GM19238 (cell line): ENCODE results near the gene DAGLB.
"Not testable (repeated sequence)": the region's sequence is repeated elsewhere in the genome, so short reads cannot be mapped to it uniquely, and the experiment has no call there.

Experiments
- DNase-seq: peaks from one replicate; pipeline ENCODE4 v3.0.0; 2011; ENCODE audit warnings: low spot score; ENCODE audit not compliant: insufficient read length

Gene DAGLB

DNA sequence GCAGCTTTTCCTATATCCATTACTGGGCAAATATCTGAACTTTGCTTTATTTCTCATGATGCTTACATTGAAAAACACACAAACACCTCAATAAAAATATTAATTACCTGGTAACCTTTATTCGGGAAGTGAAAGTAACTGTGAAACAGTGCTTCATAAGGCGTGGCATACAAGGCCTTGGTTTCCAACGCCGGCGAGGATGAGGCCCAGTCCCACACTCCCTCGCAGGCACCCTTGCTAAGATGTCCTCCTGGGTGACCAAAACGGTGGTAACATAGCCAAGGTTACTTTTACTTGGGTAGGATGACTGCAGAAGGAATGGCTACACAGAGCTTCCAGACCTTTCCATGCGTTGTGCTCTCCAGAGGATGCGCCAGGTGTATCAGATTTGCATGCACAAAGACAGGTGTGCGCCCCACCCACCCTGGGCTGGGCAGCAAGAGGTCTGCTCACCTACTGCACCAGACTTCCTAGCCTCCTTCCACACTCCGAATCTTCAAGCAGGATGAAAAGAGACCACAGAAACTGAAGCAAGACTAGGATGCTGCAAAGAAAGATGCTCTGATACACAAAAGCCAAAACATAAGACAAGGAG lies 13.3 kb upstream of the DAGLB start:
- no peak for DNase-seq

DNA sequence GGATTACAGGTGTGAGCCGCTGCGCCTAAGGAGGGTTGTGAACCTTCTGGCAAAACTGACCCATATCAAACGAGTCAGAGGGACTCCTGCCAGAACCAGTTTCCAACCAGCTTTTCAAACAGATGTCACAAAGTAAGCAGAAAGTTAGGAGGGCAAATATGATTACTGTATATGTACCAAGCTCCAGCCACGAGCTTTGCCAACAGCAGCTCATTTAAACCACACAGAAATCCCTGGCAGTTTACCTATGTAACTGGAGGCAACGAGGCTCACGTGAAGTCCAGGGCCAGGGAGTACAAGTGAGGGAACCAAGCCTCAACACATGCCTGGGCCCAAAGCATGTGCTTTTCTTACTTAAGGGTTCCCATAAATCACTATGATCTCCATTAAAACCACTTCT lies 12.5 kb upstream of the DAGLB start:
- DNase-seq = no peak

DNA sequence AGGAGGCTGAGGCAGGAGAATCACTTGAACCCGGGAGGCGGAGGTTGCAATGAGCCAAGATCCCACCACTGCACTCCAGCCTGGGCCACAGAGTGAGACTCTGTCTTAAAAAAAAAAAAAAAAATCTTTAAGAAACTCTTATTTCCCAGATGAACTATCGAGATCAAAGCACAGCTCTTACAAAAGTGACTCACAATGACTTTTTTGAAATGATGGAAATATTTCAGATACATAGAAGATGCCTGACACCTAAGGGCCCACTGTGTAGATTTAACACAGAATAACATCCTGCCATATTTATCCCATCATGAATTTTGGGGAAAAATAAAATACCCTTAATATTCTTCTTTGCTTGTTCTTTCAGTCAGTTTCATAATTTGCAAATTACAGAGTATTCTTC lies 10.9 kb upstream of the DAGLB start:
- DNase-seq = not testable (repeated sequence)

- no peak for DNase-seq
These were observed 6.0 kb upstream of the DAGLB start for GRCh38 chr7:6453734-6454133.

DNA sequence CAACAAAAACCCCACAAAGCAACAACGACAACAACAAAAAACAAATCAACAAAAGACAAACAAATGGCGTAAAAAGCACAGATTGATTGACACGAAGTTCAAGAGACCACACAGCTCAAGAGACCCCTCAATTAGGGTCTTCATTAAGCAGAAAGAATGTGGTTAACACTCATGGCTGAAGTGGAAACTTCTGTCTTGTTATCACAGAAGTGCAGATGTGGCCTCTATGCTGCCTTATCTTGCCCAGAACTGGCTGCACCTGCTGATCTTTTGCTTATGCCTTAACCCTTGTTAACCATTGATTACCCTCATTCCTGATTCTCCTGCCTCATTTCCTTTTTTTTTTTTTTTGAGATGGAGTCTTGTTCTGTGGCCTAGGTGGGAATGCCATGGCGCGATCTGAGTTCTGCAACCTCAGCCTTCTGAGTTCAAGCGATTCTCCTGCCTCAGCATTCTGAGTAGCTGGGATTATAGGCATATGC lies 3.5 kb upstream of the DAGLB start:
- DNase-seq = no peak

DNA sequence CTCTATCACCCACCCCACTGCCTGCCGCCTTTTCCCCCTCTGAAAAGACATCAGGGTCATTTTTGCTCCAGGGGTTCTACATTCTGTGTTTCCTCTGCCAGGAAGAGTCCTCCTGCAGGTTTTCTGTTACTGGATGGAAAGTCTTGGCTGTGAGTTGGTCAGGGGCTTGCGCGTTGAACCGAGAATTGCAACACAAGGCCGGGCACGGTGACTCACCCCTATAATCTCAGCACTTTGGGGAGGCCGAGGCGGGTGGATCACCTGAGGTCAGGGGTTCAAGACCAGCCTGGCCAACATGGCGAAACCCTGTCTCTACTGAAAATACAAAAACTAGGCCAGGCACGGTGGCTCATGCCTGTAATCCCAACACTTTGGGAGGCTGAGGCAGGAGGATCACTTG lies 2.8 kb upstream of the DAGLB start:
- DNase-seq = not testable (repeated sequence)

- not testable (repeated sequence) for DNase-seq
These were observed 2.1 kb upstream of the DAGLB start for GRCh38 chr7:6449884-6450283.

GRCh38 chr7:6448943-6449543 lies 1.3 kb upstream of the DAGLB start:
- no peak for DNase-seq

GRCh38 chr7:6446838-6447580 lies 745 bp downstream of the DAGLB start:
- no peak for DNase-seq

GRCh38 chr7:6444516-6445269 lies 3.1 kb downstream of the DAGLB start:
- no peak for DNase-seq

GRCh38 chr7:6443372-6443941 lies 4.3 kb downstream of the DAGLB start:
- DNase-seq = no peak

DNA sequence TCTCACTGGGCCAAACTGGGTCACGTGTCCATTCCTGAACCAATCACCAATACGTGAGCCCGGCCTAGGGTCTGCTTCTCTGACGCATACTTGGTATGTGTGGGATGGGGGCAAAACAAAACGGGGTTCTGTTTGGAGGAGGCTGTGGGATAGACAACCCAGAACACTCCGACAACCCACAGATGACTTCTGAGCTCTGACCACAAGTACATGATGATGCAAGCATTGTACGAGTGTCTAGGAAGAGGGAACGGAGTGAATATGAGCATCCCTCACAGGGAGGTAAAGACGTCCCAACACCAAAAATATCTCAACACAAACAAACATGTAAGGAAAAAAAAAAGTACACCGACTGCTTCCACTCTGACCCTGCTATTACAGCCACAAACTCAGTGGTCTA lies 5.6 kb downstream of the DAGLB start:
- no peak for DNase-seq

- no peak for DNase-seq
These were observed 7.4 kb downstream of the DAGLB start for GRCh38 chr7:6440381-6440780.

GRCh38 chr7:6438427-6438826 lies 9.3 kb downstream of the DAGLB start:
- no peak for DNase-seq

GRCh38 chr7:6437251-6437650 lies 10.5 kb downstream of the DAGLB start:
- no peak for DNase-seq

- DNase-seq = no peak
These were observed 11.4 kb downstream of the DAGLB start for GRCh38 chr7:6436385-6436685.

DNA sequence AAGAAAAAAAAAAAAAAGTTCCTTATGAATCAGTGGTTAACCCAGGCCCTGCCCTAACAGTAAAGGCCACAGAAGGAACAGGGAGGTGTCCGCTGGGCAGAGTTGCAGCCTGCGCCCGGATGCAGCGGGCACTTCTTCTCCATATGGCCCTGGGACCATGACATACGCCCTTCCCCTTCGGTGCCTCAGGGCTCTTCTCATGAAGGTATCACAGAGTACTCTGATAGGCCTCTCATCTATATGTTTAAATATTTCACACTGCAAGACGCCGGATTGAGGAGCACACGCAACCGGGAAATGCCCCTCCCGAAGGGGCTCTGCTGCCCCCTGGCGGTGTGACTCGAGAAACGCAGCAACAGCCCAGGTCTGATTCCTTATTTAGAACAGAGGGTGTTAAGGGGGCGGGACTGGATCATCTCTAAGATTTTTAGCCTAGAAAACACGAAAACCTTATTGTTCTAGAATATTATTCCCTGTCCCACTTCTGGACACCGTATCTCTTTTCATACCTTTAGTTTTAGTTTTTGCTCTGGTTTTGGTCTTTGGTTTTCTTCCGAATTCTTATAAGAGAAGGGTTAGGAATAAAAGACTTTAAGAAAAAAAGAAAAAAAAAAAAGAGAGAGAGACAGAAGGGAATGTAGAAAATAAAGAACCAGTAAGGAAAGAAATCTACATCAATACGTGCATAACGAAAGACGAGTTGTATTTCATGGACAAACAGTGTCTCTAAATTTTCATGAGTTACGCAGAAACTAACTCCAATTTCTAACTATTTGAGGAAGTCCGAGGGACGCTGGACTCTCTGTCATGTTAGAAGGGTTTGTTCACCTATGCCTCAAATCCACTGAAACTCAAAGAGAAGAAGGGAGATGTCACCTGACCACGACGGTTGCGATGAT lies 12.0 kb downstream of the DAGLB start:
- DNase-seq = peak; percentile 90

- no peak for DNase-seq
These were observed 13.8 kb downstream of the DAGLB start for GRCh38 chr7:6433784-6434615.

GRCh38 chr7:6432781-6433180 lies 15.0 kb downstream of the DAGLB start:
- DNase-seq = no peak

DNA sequence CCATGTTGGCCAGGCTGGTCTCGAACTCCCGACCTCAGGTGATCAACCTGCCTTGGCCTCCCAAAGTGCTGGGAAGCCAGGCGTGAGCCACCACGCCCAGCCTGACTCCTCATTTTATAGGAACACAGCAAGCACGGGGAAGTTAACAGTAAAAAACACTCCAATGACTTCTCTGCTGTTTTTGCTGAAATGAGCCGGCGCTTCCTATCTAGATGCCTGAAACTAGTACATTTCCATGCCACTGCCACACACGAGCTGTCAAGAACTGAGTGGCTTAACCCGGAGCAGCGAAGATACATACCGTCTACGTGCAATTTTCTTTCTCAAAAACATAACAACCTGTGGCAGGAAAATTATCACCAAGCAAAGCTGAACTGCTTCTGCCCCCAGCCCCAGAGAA lies 16.8 kb downstream of the DAGLB start:
- no peak for DNase-seq
